Activated naive CD4-positive, alpha-beta T cell treated with Interleukin-2 at 50 U/mL for 16 hours (primary cell): ENCODE data around the gene ACTRT2.
A peak's percentile ranks its signal among the peaks of the same experiment; 100 is the strongest.

Experiments
- DNase-seq: peaks from one replicate; pipeline ENCODE4 v3.0.0-alpha.2; 2020

Gene ACTRT2

DNA sequence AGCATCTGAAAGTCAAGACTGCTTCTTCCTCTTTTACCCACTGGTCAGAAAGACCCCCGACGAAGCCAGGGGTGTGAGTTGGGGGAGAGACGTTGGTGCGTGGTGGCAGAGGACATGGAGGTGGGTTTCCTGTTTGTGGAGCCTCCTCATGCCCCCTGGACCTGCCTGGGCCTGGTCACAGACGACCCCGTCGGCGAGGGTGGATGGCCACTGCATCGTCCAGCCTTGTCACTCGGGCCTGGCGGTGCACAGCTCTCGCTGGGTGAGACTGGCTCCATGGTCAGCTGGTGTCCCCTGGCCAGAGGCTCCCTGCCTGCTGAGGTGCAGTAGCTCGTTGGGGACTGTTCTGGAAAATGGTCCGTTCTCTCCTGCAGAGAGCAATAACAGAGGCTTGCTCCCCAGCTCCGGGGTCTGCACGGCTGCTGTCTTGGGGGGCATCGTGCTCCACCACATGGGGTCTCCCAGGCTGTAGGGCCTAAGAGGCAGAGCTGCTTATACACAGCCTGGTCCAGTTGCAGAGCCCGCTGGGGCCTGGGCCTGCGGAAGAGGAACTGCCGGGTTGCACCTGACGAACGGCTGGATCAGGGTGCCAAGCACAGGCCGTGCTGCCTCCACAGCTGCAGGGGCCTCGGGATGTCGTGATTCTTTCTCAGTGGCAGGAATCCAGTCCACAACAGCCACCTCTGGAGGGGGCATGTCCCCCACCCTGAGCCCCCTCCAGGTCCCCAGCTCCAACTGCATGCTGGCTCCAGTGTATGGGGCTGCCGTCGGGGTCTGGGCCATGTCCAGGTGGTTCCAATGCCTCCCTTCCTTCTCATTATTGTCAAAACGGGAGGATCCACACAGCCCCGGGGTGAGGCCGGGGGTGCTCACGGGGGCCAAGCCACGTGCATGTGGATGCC lies 18.0 kb upstream of the ACTRT2 start:
- no peak for DNase-seq

GRCh38 chr1:3003941-3004270 lies 17.4 kb upstream of the ACTRT2 start:
- no peak for DNase-seq

DNA sequence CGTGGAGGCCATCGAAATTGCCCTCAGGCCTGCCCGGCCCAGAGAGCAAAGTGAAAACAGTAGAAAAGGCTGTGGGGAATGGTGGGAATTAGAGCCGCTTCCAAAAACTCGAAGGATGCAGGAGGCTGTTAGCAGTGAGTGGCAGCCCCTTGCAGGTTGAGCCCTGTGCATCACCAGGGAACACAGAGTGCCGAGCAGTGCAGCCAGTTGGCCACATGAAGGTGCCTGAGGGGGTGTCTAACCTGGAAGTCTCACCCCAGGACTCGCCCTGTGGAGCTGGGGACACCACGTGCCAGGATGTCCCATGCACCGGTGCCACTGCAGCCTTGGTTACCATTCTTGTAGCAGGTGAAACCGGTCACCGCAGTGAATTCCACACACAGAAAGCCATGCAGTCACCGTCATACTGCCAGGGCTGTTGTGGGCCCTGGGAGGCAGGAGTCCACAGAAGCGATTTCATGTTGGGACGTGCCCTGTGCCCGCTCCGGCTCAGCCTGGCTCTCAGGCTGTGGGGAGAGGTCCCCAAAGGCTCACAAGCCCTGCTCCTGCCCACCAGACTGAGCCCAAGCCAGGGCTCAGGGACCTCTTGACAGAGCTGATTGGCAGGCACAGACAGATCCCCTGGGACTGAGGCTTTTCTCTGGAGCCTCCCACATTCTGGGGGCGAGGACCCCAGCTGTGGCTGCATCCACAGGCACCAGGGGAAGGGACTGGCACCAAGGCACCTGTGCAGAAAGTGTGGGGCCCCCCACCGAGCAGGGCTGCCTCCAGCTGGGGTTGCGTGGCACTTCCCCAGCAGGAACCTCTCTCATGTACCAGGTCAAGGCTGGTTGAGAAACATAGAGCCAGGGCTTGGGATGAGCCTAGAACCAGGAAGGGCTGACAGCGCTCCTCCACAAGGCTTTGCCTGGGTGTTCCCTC lies 16.7 kb upstream of the ACTRT2 start:
- no peak for DNase-seq

DNA sequence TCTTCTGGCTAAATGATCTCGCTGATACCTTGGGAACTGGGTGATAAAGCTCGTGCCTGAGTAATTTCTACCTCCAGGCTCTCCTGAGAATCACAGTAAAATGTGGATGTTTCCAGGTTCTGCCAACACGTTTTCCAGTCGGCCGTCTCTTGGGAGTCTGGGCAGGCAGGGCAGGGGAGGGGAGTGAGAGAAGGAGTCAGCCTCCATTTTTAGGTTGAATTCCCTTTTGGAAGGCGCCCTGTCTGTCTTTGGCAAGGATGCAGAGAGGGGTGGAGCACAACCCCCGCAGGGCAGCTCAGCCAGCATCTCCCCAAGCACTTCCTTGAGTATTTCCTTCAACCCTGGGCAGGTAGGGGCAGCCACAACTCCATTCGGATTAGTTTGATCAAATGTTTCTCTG lies 15.5 kb upstream of the ACTRT2 start:
- DNase-seq, result no peak

GRCh38 chr1:3007298-3008147 lies 13.7 kb upstream of the ACTRT2 start:
- no peak for DNase-seq

DNA sequence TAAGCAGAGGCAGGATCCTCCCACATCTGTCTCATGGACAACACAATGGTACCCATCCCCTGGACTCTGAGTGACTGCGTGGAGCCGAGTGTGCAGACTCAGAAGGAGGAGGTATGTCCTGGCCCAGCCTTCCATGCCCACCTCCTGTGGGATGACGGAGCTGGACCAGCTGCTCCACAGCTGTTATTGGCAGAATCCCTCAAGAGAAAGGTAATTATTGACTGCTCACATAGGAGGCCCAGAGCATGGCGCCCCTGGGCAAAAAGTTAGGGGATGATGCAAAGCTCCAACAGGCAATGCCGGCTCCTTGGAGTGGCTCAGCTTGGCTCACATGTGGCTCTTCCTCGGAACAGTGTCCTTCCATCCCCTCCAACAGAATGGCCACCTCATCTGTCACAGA lies 12.2 kb upstream of the ACTRT2 start:
- no peak for DNase-seq

DNA sequence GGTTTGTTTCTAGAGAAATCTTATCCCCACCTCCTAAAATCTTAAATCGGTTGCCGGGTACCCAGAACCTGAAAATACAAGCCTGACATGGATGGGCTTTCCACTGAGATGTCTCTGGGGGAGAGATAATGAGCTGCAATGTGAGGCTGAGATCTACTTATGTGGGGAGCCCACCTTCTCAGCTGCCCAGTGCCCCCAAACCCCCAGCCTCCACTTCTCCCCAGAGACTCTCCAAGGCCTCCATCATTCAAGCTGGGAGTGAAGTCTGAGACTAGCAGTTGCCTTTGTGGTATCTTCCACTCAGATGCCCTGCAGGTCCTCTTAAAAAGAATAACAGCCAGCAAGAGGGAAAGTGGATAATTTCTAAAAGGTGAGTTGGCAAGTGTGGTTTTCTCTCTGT lies 11.7 kb upstream of the ACTRT2 start:
- no peak for DNase-seq

GRCh38 chr1:3011127-3011526 lies 10.1 kb upstream of the ACTRT2 start:
- no peak for DNase-seq

DNA sequence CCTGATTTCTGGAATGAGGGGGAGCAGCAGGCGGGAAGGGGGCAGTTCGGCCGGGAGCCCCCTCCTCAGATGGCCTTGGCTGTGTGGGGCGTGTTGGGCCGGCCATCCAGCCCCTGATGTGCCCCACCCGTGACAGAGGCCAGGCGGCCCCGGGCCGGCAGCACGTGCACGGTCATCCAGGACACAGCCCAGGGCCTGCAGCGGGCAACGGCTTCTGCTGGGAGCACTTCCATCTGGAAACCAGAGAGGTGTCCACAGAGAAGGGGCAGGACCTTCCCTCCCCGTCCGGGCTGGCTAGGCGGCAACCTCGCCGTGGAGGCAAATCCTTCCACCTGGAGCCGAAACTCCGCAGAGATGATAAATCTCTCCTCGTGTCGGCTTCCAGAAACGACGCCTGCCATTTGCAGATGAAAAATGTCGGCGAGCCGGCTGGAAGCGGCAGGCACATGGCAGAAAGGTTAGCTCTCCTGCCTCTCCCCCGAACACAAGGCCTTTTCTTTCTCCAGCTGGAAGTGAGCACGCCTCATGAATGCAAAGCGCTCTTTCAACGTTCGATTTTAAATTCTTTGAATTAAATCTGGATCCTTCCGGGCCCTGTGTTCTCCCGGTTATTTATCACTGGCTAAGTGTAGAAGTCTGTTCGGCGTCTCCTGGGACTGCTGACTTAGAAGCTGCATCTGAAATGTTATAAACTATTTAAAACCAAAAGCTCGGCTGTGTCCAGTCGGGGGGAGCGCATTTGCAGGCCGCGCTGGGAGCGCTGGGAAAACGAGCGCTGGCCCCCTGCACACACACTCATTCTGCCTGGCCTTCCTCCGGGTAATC lies 9.4 kb upstream of the ACTRT2 start:
- DNase-seq, result no peak

DNA sequence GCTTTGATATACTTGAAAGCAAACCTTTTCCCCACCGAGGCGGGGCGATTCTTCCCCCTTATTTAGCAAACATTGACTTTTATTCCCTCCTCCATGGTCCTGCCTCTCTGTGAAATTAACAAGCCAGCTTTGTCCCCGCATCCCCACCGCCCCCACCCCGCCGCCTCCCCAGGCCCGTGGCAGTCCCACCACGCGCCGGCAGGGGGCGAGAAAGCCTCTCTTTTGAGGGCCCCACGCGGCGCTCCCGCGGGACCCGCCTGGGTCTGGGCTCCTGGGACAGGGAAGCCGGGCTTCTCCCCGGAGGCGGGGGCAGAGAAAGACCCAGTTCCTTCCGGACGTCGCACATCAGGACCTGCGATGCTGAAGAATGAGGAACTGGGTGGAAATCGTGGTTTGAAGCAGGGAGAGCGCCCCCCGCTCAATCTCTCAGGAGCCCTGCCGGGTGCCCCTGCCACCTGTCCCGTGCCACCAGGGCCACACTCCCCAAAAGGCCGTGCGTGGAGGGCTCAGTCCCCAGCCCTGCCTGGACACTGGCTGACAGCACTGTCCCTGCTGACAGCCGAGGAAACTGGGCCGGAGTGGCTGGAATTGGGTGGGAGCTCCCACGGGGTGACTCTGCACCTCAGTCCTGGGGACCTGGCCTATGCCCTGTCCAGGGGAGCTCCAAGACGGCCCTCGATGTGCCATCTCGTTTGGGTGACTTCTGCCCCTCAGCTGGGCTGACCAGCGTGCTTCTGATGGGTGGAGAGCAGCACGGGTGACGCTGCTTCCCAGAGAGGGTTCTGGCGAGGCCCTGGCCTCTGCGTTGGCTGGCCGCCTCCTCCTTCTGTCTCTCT lies 8.6 kb upstream of the ACTRT2 start:
- peak; percentile 48 for DNase-seq

- DNase-seq, result no peak
Observed at GRCh38 chr1:3013371-3014049, 7.8 kb upstream of the ACTRT2 start.

DNA sequence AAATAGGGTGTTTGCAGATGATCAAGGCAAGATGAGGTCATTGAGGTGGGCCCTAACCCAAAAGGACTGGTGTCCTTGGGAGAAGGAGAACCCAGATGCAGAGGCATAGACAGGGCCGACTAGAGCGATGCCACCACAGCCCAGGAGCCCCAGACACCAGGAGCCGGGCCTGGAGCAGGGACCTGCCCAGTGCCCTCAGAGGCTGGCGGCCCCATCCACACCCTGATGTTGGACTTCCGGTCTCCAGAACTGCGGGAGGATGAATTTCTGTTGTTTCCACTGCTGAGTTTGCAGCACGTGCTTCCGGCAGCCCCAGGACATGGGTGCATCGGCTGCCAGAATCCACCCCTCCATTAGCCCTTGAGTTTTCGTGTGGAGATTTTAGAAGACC lies 7.2 kb upstream of the ACTRT2 start:
- DNase-seq, result no peak

DNA sequence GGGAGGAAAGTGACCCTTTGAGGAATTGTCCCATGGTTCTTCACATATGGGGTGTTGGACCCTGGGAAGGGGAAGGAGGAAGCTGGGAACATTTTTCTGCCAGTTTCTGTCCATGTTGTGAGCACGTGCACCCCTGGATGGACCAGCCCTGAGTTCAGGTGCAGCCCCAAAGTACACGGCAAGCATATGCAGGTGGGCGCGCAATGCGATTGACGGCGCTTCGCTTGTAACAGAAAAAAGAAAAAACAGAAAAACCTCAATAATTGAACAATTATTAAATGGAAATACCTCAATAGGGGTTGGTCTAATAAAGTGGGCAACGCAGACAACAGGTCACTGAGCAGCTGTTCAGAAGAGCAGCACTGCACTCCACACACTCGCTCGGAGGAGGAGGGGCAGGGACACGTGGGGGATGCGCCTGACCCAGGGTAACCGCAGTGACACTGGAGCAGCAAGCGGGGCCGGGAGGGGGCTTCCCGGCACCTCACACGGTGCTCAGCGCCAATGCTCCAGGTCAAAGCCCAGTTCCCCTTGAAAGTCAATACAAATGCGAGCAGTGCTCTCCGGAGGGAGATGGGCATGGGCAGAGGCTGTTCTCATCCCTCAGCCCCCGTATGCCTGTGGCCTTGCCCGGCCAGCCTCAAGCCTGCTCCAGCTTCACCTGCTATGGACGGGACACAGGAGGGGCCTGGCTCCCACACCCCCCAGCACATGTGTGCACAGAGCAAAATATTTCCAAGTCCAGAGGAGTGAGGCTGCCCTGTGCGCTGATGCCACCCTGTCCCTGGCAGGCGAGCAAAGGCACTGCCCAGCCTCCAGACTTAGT lies 6.6 kb upstream of the ACTRT2 start:
- DNase-seq, result no peak

DNA sequence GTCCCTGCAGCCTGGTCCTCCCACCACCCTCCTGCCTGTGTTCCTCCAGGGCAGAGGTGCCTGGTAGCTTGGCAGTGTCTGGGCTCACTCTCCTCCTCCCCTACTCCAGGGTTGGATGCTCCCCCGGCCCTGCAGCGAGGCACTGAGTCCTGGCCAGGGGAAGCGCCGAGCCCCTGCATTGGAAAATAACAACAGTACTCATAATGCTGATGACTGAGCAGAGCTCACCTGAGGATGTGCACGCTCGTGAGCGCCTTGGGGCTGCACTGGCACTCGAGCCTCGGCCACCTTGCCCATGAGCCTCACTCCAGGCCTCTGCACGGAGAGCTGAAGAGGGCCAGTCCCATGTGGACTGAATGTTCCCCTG lies 6.0 kb upstream of the ACTRT2 start:
- DNase-seq, result no peak

- no peak for DNase-seq
Observed at GRCh38 chr1:3015744-3016143, 5.5 kb upstream of the ACTRT2 start.

GRCh38 chr1:3016641-3017439 lies 4.4 kb upstream of the ACTRT2 start:
- DNase-seq, result no peak

DNA sequence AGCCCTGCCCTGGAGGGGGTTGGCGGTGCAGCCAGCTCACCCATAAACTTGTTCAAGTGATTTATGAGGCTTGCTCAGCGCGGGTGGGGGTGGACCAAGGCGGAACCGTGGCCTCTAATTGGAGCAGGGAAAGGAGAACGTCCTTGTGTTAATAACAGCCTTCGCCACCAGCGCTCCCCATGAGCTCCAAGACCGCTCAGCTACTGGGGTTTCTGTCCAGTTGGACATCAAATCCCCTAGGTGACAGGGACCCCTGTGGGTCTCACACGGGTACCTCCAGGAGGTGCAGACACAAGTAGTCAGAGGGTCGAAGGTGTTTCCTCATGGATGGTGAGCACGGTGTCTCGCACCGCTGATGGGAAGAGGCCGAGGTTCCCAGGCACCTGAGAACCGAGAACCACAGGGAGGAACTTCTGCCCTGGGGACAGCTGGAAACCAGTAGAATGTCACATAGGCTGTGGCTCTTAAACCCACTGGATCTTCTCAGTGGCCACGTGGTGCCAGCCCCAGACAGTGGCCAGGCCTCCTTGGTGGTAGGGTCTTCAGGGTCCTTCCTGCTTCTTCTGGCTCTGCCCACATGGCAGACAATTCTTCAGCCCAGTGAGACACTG lies 3.7 kb upstream of the ACTRT2 start:
- DNase-seq, result no peak

GRCh38 chr1:3018051-3018471 lies 3.2 kb upstream of the ACTRT2 start:
- DNase-seq, result no peak
